Natural killer cell (primary cell): ENCODE results near the gene CAPN13. TPM values are rescaled to one million over a fixed set of nuclear protein-coding genes. Genes with fewer than 3 reads are reported as not detected.

Experiments
- ATAC-seq, 3 donors: fragments of 150-1000 bp in 2 of 3; fragments of 200-7000 bp in 1 of 3; cut with Tn5 transposase; 1 replicate in 1 of 3; 2 replicates in 2 of 3; pipeline ENCODE4 v1.10.0; 2021; ENCODE audit warnings: mild to moderate bottlenecking in 2 of 3, moderate library complexity in 2 of 3
- DNase-seq, 2 donors: peaks; one replicate each; pipeline versions ENCODE4 v3.0.0 to v3.0.0-alpha.2; 2013 to 2021; ENCODE audit warnings: mixed read lengths in 1 of 2
- H3K27ac ChIP-seq: one replicate; pipeline ENCODE4 v1.5.1; 2013; ENCODE audit warnings: mild to moderate bottlenecking, low read length
- H3K27me3 ChIP-seq: one replicate; pipeline ENCODE4 v1.6.1; 2013; ENCODE audit warnings: low read length; ENCODE audit not compliant: control insufficient read depth, insufficient read depth
- H3K36me3 ChIP-seq: one replicate; pipeline ENCODE4 v1.6.1; 2013; ENCODE audit warnings: low read length; ENCODE audit not compliant: control insufficient read depth, insufficient read depth
- H3K4me1 ChIP-seq: one replicate; pipeline ENCODE4 v1.6.1; 2013; ENCODE audit warnings: low read length; ENCODE audit not compliant: control insufficient read depth, insufficient read depth
- H3K4me3 ChIP-seq: one replicate; pipeline ENCODE4 v1.5.1; 2013; ENCODE audit warnings: low read length
- H3K9me3 ChIP-seq: one replicate; pipeline ENCODE4 v1.6.1; 2013; ENCODE audit warnings: low read length; ENCODE audit not compliant: control insufficient read depth, insufficient read depth
- H3K27ac Mint-ChIP-seq, 2 donors: one replicate each; pipeline ENCODE4 v1.8.0; 2022; ENCODE audit warnings: mild to moderate bottlenecking in 2 of 2, mixed read lengths in 2 of 2, moderate library complexity in 1 of 2
- H3K27me3 Mint-ChIP-seq, 2 donors: one replicate each; pipeline ENCODE4 v1.8.0; 2022; ENCODE audit warnings: low read depth in 2 of 2, mixed read lengths in 2 of 2
- H3K36me3 Mint-ChIP-seq: one replicate; pipeline ENCODE4 v1.8.0; 2022; ENCODE audit warnings: mixed read lengths
- H3K4me1 Mint-ChIP-seq, 2 donors: one replicate each; pipeline ENCODE4 v1.8.0; 2022; ENCODE audit warnings: mixed read lengths in 2 of 2
- H3K4me3 Mint-ChIP-seq: one replicate; pipeline ENCODE4 v1.8.0; 2022; ENCODE audit warnings: mild to moderate bottlenecking, moderate library complexity, mixed read lengths
- H3K9me3 Mint-ChIP-seq, 2 donors: one replicate each; pipeline ENCODE4 v1.8.0; 2022; ENCODE audit warnings: mixed read lengths in 2 of 2
- CTCF ChIP-seq: fragments of 200-600 bp; IDR thresholded peaks from one replicate; pipeline ENCODE4 v1.8.0; 2022; ENCODE audit warnings: antibody characterized with exemption
- WGBS: methylation state at CpG from one replicate; pipeline ENCODE4 v1.1.7; 2013; ENCODE audit warnings: missing lambda C conversion rate; ENCODE audit not compliant: insufficient coverage; 5-methylcytosine and 5-hydroxymethylcytosine counted together
- intact Hi-C: fragments of 100-400 bp; cut with micrococcal nuclease; formaldehyde crosslinking; loops from one replicate; pipeline ENCODE4 v1.14.2; 2022
- total RNA-seq, 4 donors: library from RNA; stranded (reverse); fragments of 120-200 nt in 1 of 4; gene quantifications; one replicate each; pipeline versions ENCODE4 v1.2.3 to v1.2.4, GENCODE V29; 2013 to 2022

The CAPN13 gene
- total RNA-seq, 3 donors from 2014 or later (not counting 1 experiment from before 2014, with no cell fraction given) = not detected

DNA sequence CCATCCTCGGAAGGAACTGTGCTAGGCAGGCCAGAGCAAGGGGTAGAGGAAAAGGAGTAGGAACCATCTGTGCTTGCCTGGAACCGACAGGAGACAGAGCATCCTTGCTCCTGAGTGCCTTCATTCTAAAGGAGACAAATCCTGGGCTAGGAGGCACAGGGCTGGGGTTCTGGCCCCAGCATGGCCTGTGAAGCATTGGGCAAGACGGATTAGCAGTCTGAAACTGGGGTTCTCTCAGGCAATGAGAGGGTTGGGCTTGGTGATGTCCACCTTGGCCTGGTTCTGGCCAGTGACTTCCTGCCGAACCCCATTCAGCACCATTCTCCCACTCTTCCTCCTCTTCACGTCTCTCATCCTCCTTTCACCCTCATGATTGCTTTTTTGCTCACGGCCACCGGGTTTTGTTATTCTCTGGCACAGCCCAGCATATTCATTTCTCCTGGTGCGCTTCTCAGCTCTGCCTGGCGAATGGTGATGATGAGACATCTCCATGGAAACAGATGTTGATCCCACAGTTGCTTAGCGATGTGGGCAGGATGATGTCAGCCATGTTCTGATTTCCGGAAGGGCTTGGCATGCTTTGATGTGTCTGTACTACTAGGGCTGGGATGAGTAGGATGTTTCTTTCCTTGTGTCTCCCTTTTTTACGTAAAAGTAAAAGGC lies 127.7 kb downstream of the CAPN13 start:
- peak in 1 of 2 donors; percentile 16 for DNase-seq
- no peak overlapping the region for H3K27ac ChIP-seq
- ATAC-seq = no peak
- H3K4me1 ChIP-seq = no peaks in the 10 kb centered on the region
- no peaks in the 10 kb centered on the region for H3K9me3 ChIP-seq
- H3K36me3 Mint-ChIP-seq = no peaks in the 10 kb centered on the region
- no peaks in the 10 kb centered on the region for H3K27me3 ChIP-seq
- peaks cover 7 to 13% of the 10 kb centered on the region in 2 donors for H3K27me3 Mint-ChIP-seq
- no peak overlapping the region for H3K4me3 Mint-ChIP-seq
- H3K4me3 ChIP-seq = no peak overlapping the region
- 83% methylated on average over 12 of the region's 12 CpGs for WGBS
- no peaks in the 10 kb centered on the region for H3K36me3 ChIP-seq
- H3K27ac Mint-ChIP-seq = no peak overlapping the region
- H3K9me3 Mint-ChIP-seq = no peaks in the 10 kb centered on the region
- TF ChIP-seq CTCF = no peak
- H3K4me1 Mint-ChIP-seq = no peaks in the 10 kb centered on the region
- intact Hi-C loops = no loop called here

DNA sequence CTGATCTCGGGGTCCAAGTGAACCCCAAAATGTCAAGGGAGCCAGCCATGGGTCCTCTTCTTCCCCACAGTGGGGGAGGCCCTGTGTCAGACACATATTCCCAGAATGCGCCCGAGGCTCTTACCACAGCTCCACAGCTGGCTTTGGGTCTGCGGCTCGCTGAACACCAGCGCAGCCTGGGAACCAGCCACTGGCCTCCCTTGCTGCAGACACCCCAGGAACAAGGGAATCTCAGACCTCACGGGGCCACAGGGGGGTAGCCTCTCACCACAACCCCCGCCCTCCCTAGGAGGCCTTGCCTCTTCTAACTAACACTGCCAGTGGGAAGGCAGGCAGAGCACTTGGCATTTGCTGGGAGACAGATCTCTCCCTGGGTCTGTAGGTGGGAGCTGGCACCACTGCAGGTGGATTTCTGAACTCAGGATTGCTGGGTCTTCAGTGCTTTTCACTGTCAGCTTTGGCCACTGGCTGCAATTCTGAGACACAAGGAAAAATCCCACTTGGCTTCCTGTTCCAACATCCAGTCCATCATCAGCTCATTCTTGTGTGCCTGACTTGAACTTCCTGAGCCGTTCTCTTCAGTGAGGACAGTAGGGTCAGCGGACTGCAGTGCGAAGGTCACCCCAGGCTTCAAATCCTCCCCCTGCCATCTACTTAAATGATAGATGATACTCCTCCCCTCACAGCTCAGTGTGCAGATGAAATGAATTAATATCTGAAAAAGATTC lies 128.7 kb downstream of the CAPN13 start:
- H3K36me3 Mint-ChIP-seq = no peaks in the 10 kb centered on the region
- no peaks in the 10 kb centered on the region for H3K9me3 Mint-ChIP-seq
- Histone ChIP-seq H3K4me1 (no peaks in the 10 kb centered on the region), H3K9me3 (no peaks in the 10 kb centered on the region), H3K4me3 (no peak overlapping the region), H3K27ac (no peak overlapping the region), H3K27me3 (no peaks in the 10 kb centered on the region), H3K36me3 (no peaks in the 10 kb centered on the region)
- no peaks in the 10 kb centered on the region for H3K4me1 Mint-ChIP-seq
- WGBS = 87% methylated on average over 10 of the region's 11 CpGs
- ATAC-seq (no peak), DNase-seq (no peak)
- no peak overlapping the region for H3K27ac Mint-ChIP-seq
- intact Hi-C loops = no loop called here
- no peak for TF ChIP-seq CTCF
- H3K27me3 Mint-ChIP-seq = peaks cover 13 to 17% of the 10 kb centered on the region in 2 donors
- H3K4me3 Mint-ChIP-seq = no peak overlapping the region

DNA sequence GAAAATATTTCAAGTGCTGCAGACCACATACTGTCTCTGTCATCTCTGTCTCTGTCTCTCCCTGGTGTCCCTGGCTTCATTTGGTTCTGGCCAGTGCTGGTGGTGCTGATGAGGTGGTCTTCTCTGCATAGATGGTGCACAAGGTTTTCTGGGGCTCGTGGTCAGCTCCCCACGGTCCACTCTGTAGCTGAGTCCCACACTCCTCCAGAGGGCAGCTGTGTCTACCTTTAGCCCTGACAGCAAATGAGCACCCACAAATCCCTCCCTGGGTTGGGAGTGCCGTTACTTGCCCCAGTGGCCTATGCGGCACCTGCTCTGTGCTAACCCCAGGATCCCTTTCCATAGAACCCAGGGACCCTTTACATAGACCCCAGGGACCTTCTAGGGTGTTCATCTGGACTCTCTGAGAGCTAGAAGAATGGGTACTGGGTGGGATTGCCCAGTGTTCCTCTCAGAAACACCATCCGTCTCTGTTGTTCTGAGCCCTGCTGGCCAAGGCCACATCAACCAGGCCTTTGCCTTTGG lies 129.3 kb downstream of the CAPN13 start:
- no peak for TF ChIP-seq CTCF
- Histone ChIP-seq H3K9me3 (no peaks in the 10 kb centered on the region), H3K27ac (no peak overlapping the region), H3K4me1 (no peaks in the 10 kb centered on the region), H3K27me3 (no peaks in the 10 kb centered on the region), H3K4me3 (no peak overlapping the region), H3K36me3 (no peaks in the 10 kb centered on the region)
- Mint-ChIP-seq H3K36me3 (no peaks in the 10 kb centered on the region), H3K27ac (no peak overlapping the region), H3K9me3 (no peaks in the 10 kb centered on the region), H3K4me1 (no peaks in the 10 kb centered on the region), H3K4me3 (no peak overlapping the region), H3K27me3 (peaks cover 20% of the 10 kb centered on the region in 2 donors)
- intact Hi-C loops = no loop called here
- peak in 1 of 3 donors; percentile 35 for ATAC-seq
- 76% methylated on average over 4 of the region's 5 CpGs for WGBS
- DNase-seq = no peak
